ENCODE data around the gene PI4K2A.
A peak's percentile ranks its signal among the peaks of the same experiment; 100 is the strongest.

The PI4K2A gene

GRCh38 chr10:97640868-97641811, 669 bp downstream of the PI4K2A start (continued):
- TF ChIP-seq IKZF3 (tag by site-specific recombination; IDR thresholded peaks at IDR 0.05) (0 out of 2 replicates have a peak, but pooled peaks have one; percentile 13), ZNF48 (tag by site-specific recombination; IDR thresholded peaks at IDR 0.05) (no peak), PATZ1 (tag by site-specific recombination; IDR thresholded peaks at IDR 0.05) (peak; percentile 27), ZNF664 (tag by site-specific recombination; IDR thresholded peaks at IDR 0.05) (no peak), ELK4 (IDR thresholded peaks at IDR 0.05; ENCODE audit: borderline replicate concordance, low read depth, low read length) (no peak), ZNF19 (tag by site-specific recombination; IDR thresholded peaks at IDR 0.05; ENCODE audit: low read depth) (no peak), PRDM1 (tag by site-specific recombination; IDR thresholded peaks at IDR 0.05) (no peak), ZNF140 (tag by site-specific recombination; IDR thresholded peaks at IDR 0.05) (no peak), ZNF211 (tag by site-specific recombination; IDR thresholded peaks at IDR 0.05; ENCODE audit: low read depth) (no peak), ZNF658 (tag by site-specific recombination; IDR thresholded peaks at IDR 0.05) (no peak), FEZF1 (tag by site-specific recombination; IDR thresholded peaks at IDR 0.05) (no peak), ZNF623 (tag by site-specific recombination; IDR thresholded peaks at IDR 0.05) (no peak), ZNF571 (tag by site-specific recombination; IDR thresholded peaks at IDR 0.05) (no peak), YY1 (tag by site-specific recombination; IDR thresholded peaks at IDR 0.05) (no peak), ZNF335 (tag by site-specific recombination; conservative IDR thresholded peaks at IDR 0.05) (peak; percentile 88), ZNF155 (tag by site-specific recombination; IDR thresholded peaks at IDR 0.05) (no peak), ZNF76 (tag by site-specific recombination; IDR thresholded peaks at IDR 0.05; ENCODE audit: borderline replicate concordance, low read depth) (no peak), ZNF785 (tag by site-specific recombination; IDR thresholded peaks at IDR 0.05) (no peak), ZNF133 (tag by site-specific recombination; IDR thresholded peaks at IDR 0.05) (no peak), ZNF654 (tag by site-specific recombination; IDR thresholded peaks at IDR 0.05; ENCODE audit: low read depth) (no peak), GLIS1 (tag by site-specific recombination; IDR thresholded peaks at IDR 0.05) (peak; percentile 28; the same call in 1 of the 2 replicates), HOXA7 (CRISPR knock-in tag; IDR thresholded peaks at IDR 0.05; ENCODE audit: borderline replicate concordance) (no peak), ZBTB17 (tag by site-specific recombination; IDR thresholded peaks at IDR 0.05) (peak; percentile 87), ZNF747 (tag by site-specific recombination; IDR thresholded peaks at IDR 0.05) (no peak), ZNF391 (tag by site-specific recombination; IDR thresholded peaks at IDR 0.05; ENCODE audit: borderline replicate concordance, low read depth) (no peak), ZNF280C (tag by site-specific recombination; IDR thresholded peaks at IDR 0.05) (no peak)
- TF ChIP-seq, protein P1, sequence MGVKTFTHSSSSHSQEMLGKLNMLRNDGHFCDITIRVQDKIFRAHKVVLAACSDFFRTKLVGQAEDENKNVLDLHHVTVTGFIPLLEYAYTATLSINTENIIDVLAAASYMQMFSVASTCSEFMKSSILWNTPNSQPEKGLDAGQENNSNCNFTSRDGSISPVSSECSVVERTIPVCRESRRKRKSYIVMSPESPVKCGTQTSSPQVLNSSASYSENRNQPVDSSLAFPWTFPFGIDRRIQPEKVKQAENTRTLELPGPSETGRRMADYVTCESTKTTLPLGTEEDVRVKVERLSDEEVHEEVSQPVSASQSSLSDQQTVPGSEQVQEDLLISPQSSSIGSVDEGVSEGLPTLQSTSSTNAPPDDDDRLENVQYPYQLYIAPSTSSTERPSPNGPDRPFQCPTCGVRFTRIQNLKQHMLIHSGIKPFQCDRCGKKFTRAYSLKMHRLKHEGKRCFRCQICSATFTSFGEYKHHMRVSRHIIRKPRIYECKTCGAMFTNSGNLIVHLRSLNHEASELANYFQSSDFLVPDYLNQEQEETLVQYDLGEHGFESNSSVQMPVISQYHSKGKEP (tag by site-specific recombination; IDR thresholded peaks at IDR 0.05): peak; percentile 37; the same call in 1 of the 2 replicates
- TF ChIP-seq, protein P2, sequence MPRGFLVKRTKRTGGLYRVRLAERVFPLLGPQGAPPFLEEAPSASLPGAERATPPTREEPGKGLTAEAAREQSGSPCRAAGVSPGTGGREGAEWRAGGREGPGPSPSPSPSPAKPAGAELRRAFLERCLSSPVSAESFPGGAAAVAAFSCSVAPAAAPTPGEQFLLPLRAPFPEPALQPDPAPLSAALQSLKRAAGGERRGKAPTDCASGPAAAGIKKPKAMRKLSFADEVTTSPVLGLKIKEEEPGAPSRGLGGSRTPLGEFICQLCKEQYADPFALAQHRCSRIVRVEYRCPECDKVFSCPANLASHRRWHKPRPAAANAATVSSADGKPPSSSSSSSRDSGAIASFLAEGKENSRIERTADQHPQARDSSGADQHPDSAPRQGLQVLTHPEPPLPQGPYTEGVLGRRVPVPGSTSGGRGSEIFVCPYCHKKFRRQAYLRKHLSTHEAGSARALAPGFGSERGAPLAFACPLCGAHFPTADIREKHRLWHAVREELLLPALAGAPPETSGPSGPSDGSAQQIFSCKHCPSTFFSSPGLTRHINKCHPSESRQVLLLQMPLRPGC (tag by site-specific recombination; IDR thresholded peaks at IDR 0.05): no peak
- TF ChIP-seq, protein P3, sequence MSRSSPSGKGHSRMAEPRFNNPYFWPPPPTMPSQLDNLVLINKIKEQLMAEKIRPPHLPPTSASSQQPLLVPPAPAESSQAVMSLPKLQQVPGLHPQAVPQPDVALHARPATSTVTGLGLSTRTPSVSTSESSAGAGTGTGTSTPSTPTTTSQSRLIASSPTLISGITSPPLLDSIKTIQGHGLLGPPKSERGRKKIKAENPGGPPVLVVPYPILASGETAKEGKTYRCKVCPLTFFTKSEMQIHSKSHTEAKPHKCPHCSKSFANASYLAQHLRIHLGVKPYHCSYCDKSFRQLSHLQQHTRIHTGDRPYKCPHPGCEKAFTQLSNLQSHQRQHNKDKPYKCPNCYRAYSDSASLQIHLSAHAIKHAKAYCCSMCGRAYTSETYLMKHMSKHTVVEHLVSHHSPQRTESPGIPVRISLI (tag by site-specific recombination; IDR thresholded peaks at IDR 0.05): no peak
